Thoracic aorta (tissue), 2 donors: ENCODE results near the gene SNAPIN. TPM values are rescaled to one million over a fixed set of nuclear protein-coding genes. Genes with fewer than 3 reads are reported as not detected.

ENCODE experiments used
- ATAC-seq: fragments of 150-250 bp; one replicate; pipeline ENCODE4 v1.8.0; 2017; ENCODE audit warnings: low read depth; ENCODE audit not compliant: insufficient number of reproducible peaks, low FRiP score
- DNase-seq: peaks from one replicate; pipeline ENCODE4 v3.0.0-alpha.2; 2020; ENCODE audit warnings: low spot score
- H3K27ac ChIP-seq, 2 donors: fragments of 200-600 bp; sonication (generic); 1 replicate in 1 of 2; 2 replicates in 1 of 2; pipeline ENCODE4 v1.5.1; 2016; ENCODE audit warnings: mild to moderate bottlenecking in 2 of 2, moderate library complexity in 2 of 2
- H3K27me3 ChIP-seq: fragments of 200-600 bp; sonication (generic); replicated peaks from 2 replicates; pipeline ENCODE4 v1.6.0; 2016; ENCODE audit warnings: mild to moderate bottlenecking; ENCODE audit not compliant: insufficient read depth
- H3K36me3 ChIP-seq: fragments of 200-600 bp; sonication (generic); one replicate; pipeline ENCODE4 v1.5.1; 2016
- H3K4me1 ChIP-seq, 2 donors: fragments of 200-600 bp; sonication (generic); 1 replicate in 1 of 2; 2 replicates in 1 of 2; pipeline versions ENCODE4 v1.5.1 to v1.6.0; 2016; ENCODE audit warnings: low read depth in 2 of 2, mild to moderate bottlenecking in 1 of 2; ENCODE audit not compliant: control insufficient read depth in 1 of 2
- H3K4me3 ChIP-seq: fragments of 200-600 bp; sonication (generic); 2 replicates; pipeline ENCODE4 v1.5.1; 2016; ENCODE audit warnings: mild to moderate bottlenecking
- H3K9me3 ChIP-seq: fragments of 200-600 bp; sonication (generic); 2 replicates; pipeline ENCODE4 v1.5.1; 2016
- CTCF ChIP-seq: fragments of 200-600 bp; sonication (generic); IDR thresholded peaks from one replicate; pipeline ENCODE4 v1.5.1; 2019; ENCODE audit warnings: antibody characterized with exemption
- total RNA-seq, 2 donors: library from RNA; depleted of rRNA; stranded (reverse); fragments of >200 nt; gene quantifications; one replicate each; pipeline versions ENCODE4 v1.1.0 to v1.2.3, GENCODE V29; 2016

Gene SNAPIN
- total RNA-seq, 2 donors from 2014 or later: 37.9 to 41.6 TPM

- H3K27me3 ChIP-seq: no peaks in the 10 kb centered on the region
- DNase-seq (no peak), ATAC-seq (no peak)
- no peaks in the 10 kb centered on the region for H3K36me3 ChIP-seq
- H3K9me3 ChIP-seq: no peaks in the 10 kb centered on the region
- no peaks in the 10 kb centered on the region for H3K4me1 ChIP-seq
- no peak overlapping the region for H3K4me3 ChIP-seq
- H3K27ac ChIP-seq: no peak overlapping the region
- no peak for TF ChIP-seq CTCF
These were observed 39.3 kb upstream of the SNAPIN start for GRCh38 chr1:153619171-153619570.

- no peak for TF ChIP-seq CTCF
- H3K36me3 ChIP-seq: no peaks in the 10 kb centered on the region
- peaks cover 6 to 25% of the 10 kb centered on the region in 2 donors for H3K4me1 ChIP-seq
- ATAC-seq: no peak
- H3K4me3 ChIP-seq: no peak overlapping the region
- no peaks in the 10 kb centered on the region for H3K9me3 ChIP-seq
- no peak overlapping the region for H3K27ac ChIP-seq
- DNase-seq: no peak
- H3K27me3 ChIP-seq: no peaks in the 10 kb centered on the region
These were observed 35.4 kb upstream of the SNAPIN start for GRCh38 chr1:153623101-153623500.

GRCh38 chr1:153624965-153625611 lies 33.4 kb upstream of the SNAPIN start:
- Histone ChIP-seq H3K27ac (no peak overlapping the region), H3K4me1 (peaks cover 6 to 32% of the 10 kb centered on the region in 2 donors), H3K9me3 (no peaks in the 10 kb centered on the region), H3K27me3 (no peaks in the 10 kb centered on the region), H3K36me3 (no peaks in the 10 kb centered on the region), H3K4me3 (no peak overlapping the region)
- no peak for TF ChIP-seq CTCF
- DNase-seq: no peak
- ATAC-seq: no peak

GRCh38 chr1:153626477-153626903 lies 32.0 kb upstream of the SNAPIN start:
- ATAC-seq (no peak), DNase-seq (no peak)
- no peaks in the 10 kb centered on the region for H3K9me3 ChIP-seq

More at GRCh38 chr1:153626477-153626903, 32.0 kb upstream of the SNAPIN start:
- no peak for TF ChIP-seq CTCF
- Histone ChIP-seq H3K4me3 (peak overlapping the region; percentile 79), H3K27me3 (no peaks in the 10 kb centered on the region), H3K27ac (peak overlapping the region; percentile 84 to 91), H3K36me3 (no peaks in the 10 kb centered on the region), H3K4me1 (peaks cover 6 to 35% of the 10 kb centered on the region in 2 donors)
